Measurements from ENCODE around the gene PRAMEF5.
"Not testable (repeated sequence)": the region's sequence is repeated elsewhere in the genome, so short reads cannot be mapped to it uniquely, and the experiment has no call there.

- TF ChIP-seq SUZ12 (IDR thresholded peaks at IDR 0.05; ENCODE audit: extremely low read depth, insufficient read depth, insufficient read length); YY1 (IDR thresholded peaks at IDR 0.05; ENCODE audit: insufficient read depth, insufficient read length); ZNF274 (IDR thresholded peaks at IDR 0.05; ENCODE audit: low read depth, low read length): not testable (repeated sequence)
Measured at GRCh38 chr1:13234057-13234456, 19.9 kb upstream of the PRAMEF5 start.
